ENCODE measurements around the gene RPS3.

RPS3 gene

DNA sequence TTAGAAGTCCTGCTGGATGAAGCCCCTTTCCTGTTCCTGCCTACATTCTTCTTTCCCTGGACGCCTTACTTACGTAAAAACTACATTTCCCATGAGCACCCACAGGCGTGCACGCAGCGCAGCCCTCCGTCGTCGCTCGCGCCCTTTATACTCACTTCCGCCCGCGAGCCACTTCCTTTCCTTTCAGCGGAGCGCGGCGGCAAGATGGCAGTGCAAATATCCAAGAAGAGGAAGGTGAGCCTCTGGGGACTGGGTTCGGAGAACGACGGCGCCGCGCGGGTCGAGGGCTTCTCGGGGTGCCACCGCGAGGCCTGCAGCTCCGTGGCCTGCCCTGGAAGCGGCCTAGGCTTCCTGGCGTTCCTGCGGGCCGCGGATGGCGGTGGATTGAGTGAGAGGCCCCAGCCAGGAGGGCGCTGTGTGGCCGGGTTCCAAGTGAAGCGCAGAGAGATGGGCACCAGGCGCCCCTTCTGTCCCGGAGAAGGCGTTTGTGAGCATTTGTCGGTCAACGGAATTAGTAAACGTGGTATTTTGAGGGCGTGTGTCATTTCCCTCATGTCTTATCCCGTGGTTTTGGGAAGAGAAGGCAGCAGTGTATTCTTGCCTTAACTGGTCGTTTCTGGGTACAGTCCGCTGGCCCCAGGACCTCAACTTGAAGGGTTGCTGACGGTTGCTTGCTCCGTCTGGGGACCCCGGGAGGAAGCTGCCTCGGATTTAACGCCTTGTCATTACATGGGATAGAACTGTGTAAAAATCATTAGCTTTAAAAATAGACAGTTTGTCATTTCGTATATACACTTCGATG lies at the start of gene RPS3 (continued):
- no peak for TF ChIP-seq ZNF433 (tag by site-specific recombination; IDR thresholded peaks at IDR 0.05; ENCODE audit: low read depth)
- no peak for TF ChIP-seq RBAK (tag by site-specific recombination; IDR thresholded peaks at IDR 0.05)
- TF ChIP-seq ZNF654 (tag by site-specific recombination; IDR thresholded peaks at IDR 0.05; ENCODE audit: low read depth) = no peak
- no peak for TF ChIP-seq ZIC2 (tag by site-specific recombination; IDR thresholded peaks at IDR 0.05)
- TF ChIP-seq ZNF530 (tag by site-specific recombination; IDR thresholded peaks at IDR 0.05; ENCODE audit: low read depth) = no peak
- TF ChIP-seq GLIS1 (tag by site-specific recombination; IDR thresholded peaks at IDR 0.05) = no peak
- TF ChIP-seq ZNF341 (tag by site-specific recombination; IDR thresholded peaks at IDR 0.05; ENCODE audit: low read depth) = no peak
- TF ChIP-seq ZNF140 (tag by site-specific recombination; IDR thresholded peaks at IDR 0.05) = no peak
- no peak for TF ChIP-seq ZNF311 (tag by site-specific recombination; IDR thresholded peaks at IDR 0.05; ENCODE audit: borderline replicate concordance)
- peak; percentile 81; the same call in 1 of the 2 replicates for TF ChIP-seq ZSCAN30 (tag by site-specific recombination; IDR thresholded peaks at IDR 0.05)
- TF ChIP-seq, protein P1, sequence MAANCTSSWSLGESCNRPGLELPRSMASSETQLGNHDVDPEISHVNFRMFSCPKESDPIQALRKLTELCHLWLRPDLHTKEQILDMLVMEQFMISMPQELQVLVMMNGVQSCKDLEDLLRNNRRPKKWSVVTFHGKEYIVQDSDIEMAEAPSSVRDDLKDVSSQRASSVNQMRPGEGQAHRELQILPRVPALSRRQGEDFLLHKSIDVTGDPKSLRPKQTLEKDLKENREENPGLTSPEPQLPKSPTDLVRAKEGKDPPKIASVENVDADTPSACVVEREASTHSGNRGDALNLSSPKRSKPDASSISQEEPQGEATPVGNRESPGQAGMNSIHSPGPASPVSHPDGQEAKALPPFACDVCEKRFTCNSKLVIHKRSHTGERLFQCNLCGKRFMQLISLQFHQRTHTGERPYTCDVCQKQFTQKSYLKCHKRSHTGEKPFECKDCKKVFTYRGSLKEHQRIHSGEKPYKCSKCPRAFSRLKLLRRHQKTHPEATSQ (tag by site-specific recombination; IDR thresholded peaks at IDR 0.05) = no peak
- TF ChIP-seq ZNF521 (tag by site-specific recombination; IDR thresholded peaks at IDR 0.05) = no peak
- TF ChIP-seq ZNF426 (tag by site-specific recombination; IDR thresholded peaks at IDR 0.05) = no peak
- no peak; the same call in 1 of the 2 replicates for TF ChIP-seq ZSCAN18 (tag by site-specific recombination; IDR thresholded peaks at IDR 0.05)
- no peak for TF ChIP-seq ZNF169 (tag by site-specific recombination; IDR thresholded peaks at IDR 0.05)
- TF ChIP-seq ATF2 (tag by site-specific recombination; IDR thresholded peaks at IDR 0.05; ENCODE audit: low read depth) = no peak
- no peak for TF ChIP-seq ZNF121 (tag by site-specific recombination; IDR thresholded peaks at IDR 0.05)
- no peak for TF ChIP-seq HOXC10 (CRISPR knock-in tag; IDR thresholded peaks at IDR 0.05)
- no peak for TF ChIP-seq ZNF600 (tag by site-specific recombination; IDR thresholded peaks at IDR 0.05)
- TF ChIP-seq ZNF658 (tag by site-specific recombination; IDR thresholded peaks at IDR 0.05) = no peak
- no peak for TF ChIP-seq PRDM1 (tag by site-specific recombination; IDR thresholded peaks at IDR 0.05)
- TF ChIP-seq ZNF16 (tag by site-specific recombination; IDR thresholded peaks at IDR 0.05; ENCODE audit: low read depth) = no peak
- TF ChIP-seq ZBTB20 (tag by site-specific recombination; IDR thresholded peaks at IDR 0.05) = peak; percentile 64
- no peak; the same call in 1 of the 2 replicates for TF ChIP-seq ELK4 (IDR thresholded peaks at IDR 0.05; ENCODE audit: borderline replicate concordance, low read depth, low read length)
- TF ChIP-seq ZNF645 (tag by site-specific recombination; IDR thresholded peaks at IDR 0.05) = 0 out of 2 replicates have a peak, but pooled peaks have one; percentile 49
- TF ChIP-seq ZNF624 (tag by site-specific recombination; IDR thresholded peaks at IDR 0.05) = no peak
- peak; percentile 68 for TF ChIP-seq SP2 (tag by site-specific recombination; IDR thresholded peaks at IDR 0.05)
- TF ChIP-seq ZNF548 (tag by site-specific recombination; IDR thresholded peaks at IDR 0.05) = 0 out of 2 replicates have a peak, but pooled peaks have one; percentile 27
- TF ChIP-seq KLF10 (tag by site-specific recombination; IDR thresholded peaks at IDR 0.05) = no peak
- 0 out of 2 replicates have a peak, but pooled peaks have one; percentile 14 for TF ChIP-seq ZNF10 (tag by site-specific recombination; IDR thresholded peaks at IDR 0.05)
- no peak for TF ChIP-seq OSR2 (tag by site-specific recombination; IDR thresholded peaks at IDR 0.05)
- TF ChIP-seq ZBTB8A (tag by site-specific recombination; IDR thresholded peaks at IDR 0.05) = peak; percentile 95
- no peak for TF ChIP-seq BCL6B (tag by site-specific recombination; IDR thresholded peaks at IDR 0.05)
- no peak for TF ChIP-seq SETDB1 (IDR thresholded peaks at IDR 0.05; ENCODE audit: insufficient read length, low read length)

All from HEK293 (cell line).